ENCODE data around the gene CACNA1C. TPM values are rescaled to one million over a fixed set of nuclear protein-coding genes. Genes with fewer than 3 reads are reported as not detected.

Gene CACNA1C
- total RNA-seq, 4 donors from 2014 or later: 2.9 to 5.3 (median 4.3) TPM

- TF ChIP-seq CTCF (IDR thresholded peaks at IDR 0.05; ENCODE audit: low read depth): no peak
Observed at GRCh38 chr12:2607881-2608607, 555.3 kb downstream of the CACNA1C start.

GRCh38 chr12:2608608-2608945 is 555.8 kb downstream of the CACNA1C start:
- no peak for TF ChIP-seq CTCF (IDR thresholded peaks at IDR 0.05; ENCODE audit: low read depth)

- TF ChIP-seq CTCF (IDR thresholded peaks at IDR 0.05; ENCODE audit: low read depth): no peak
Observed at GRCh38 chr12:2609020-2609419, 556.2 kb downstream of the CACNA1C start.

- TF ChIP-seq CTCF (IDR thresholded peaks at IDR 0.05; ENCODE audit: low read depth): no peak
Observed at GRCh38 chr12:2610358-2610757, 557.6 kb downstream of the CACNA1C start.

GRCh38 chr12:2613326-2614073 is 560.7 kb downstream of the CACNA1C start:
- no peak for TF ChIP-seq CTCF (IDR thresholded peaks at IDR 0.05; ENCODE audit: low read depth)

GRCh38 chr12:2614341-2614740 is 561.6 kb downstream of the CACNA1C start:
- no peak for TF ChIP-seq CTCF (IDR thresholded peaks at IDR 0.05; ENCODE audit: low read depth)

GRCh38 chr12:2615665-2616402 is 563.0 kb downstream of the CACNA1C start:
- TF ChIP-seq CTCF (IDR thresholded peaks at IDR 0.05; ENCODE audit: low read depth): no peak
